HEK293 (cell line): ENCODE measurements around the gene KBTBD8.

Source experiments
- KLF8 ChIP-seq: fragments of 450-650 bp; formaldehyde crosslinking; IDR thresholded peaks from 2 replicates; pipeline ENCODE4 v1.5.1; 2016; ENCODE audit warnings: missing biosample characterization, missing genetic modification characterization
- MYNN ChIP-seq: fragments of 450-650 bp; formaldehyde crosslinking; IDR thresholded peaks from 2 replicates; pipeline ENCODE4 v1.5.1; 2016; ENCODE audit warnings: missing biosample characterization, missing genetic modification characterization, borderline replicate concordance
- SP3 ChIP-seq: fragments of 450-650 bp; formaldehyde crosslinking; IDR thresholded peaks from 2 replicates; pipeline ENCODE4 v1.5.1; 2016; ENCODE audit warnings: missing biosample characterization, missing genetic modification characterization
- ZNF24 ChIP-seq: fragments of 450-650 bp; formaldehyde crosslinking; IDR thresholded peaks from 2 replicates; pipeline ENCODE4 v1.5.1; 2016; ENCODE audit warnings: missing biosample characterization, missing genetic modification characterization
- ZNF274 ChIP-seq, 2 experiments: fragments of 200-500 bp in 1 of 2; fragments of 450-650 bp in 1 of 2; sonication (Bioruptor generic) in 1 of 2; formaldehyde crosslinking in 1 of 2; IDR thresholded peaks; 2 replicates each; pipeline versions ENCODE4 v1.5.1 to v1.6.1; 2014 to 2016; ENCODE audit warnings: borderline replicate concordance in 1 of 2, inconsistent platforms in 1 of 2, low read length in 1 of 2, missing biosample characterization in 1 of 2, missing genetic modification characterization in 1 of 2
- ZNF366 ChIP-seq: fragments of 450-650 bp; formaldehyde crosslinking; conservative IDR thresholded peaks from 2 replicates; pipeline ENCODE4 v1.5.1; 2016; ENCODE audit warnings: missing biosample characterization, missing genetic modification characterization
- ZNF514 ChIP-seq: fragments of 450-650 bp; formaldehyde crosslinking; IDR thresholded peaks from 2 replicates; pipeline ENCODE4 v1.5.1; 2016; ENCODE audit warnings: missing biosample characterization, missing genetic modification characterization
- ZNF600 ChIP-seq: fragments of 450-650 bp; formaldehyde crosslinking; IDR thresholded peaks from 2 replicates; pipeline ENCODE4 v1.5.1; 2016; ENCODE audit warnings: missing biosample characterization, missing genetic modification characterization
- ZNF624 ChIP-seq: fragments of 450-650 bp; formaldehyde crosslinking; IDR thresholded peaks from 2 replicates; pipeline ENCODE4 v1.5.1; 2017; ENCODE audit warnings: missing biosample characterization, missing genetic modification characterization
- TF ChIP-seq, protein P1 (sequence below): fragments of 450-650 bp; formaldehyde crosslinking; IDR thresholded peaks from 2 replicates; pipeline ENCODE4 v1.5.1; 2016; ENCODE audit warnings: missing biosample characterization, missing genetic modification characterization
- TF ChIP-seq, protein P2 (sequence below): fragments of 450-650 bp; formaldehyde crosslinking; IDR thresholded peaks from 2 replicates; pipeline ENCODE4 v1.5.1; 2016; ENCODE audit warnings: missing biosample characterization, missing genetic modification characterization
- TF ChIP-seq, protein P3 (sequence below): sonication (generic); formaldehyde crosslinking; IDR thresholded peaks from 2 replicates; pipeline ENCODE4 v1.8.1; 2022; ENCODE audit warnings: mild to moderate bottlenecking, moderate library complexity, missing genetic modification reagents
- TF ChIP-seq, protein P4 (sequence below): fragments of 450-650 bp; formaldehyde crosslinking; conservative IDR thresholded peaks from 2 replicates; pipeline ENCODE4 v1.5.1; 2016; ENCODE audit warnings: low read depth, missing biosample characterization, missing genetic modification characterization

DNA sequence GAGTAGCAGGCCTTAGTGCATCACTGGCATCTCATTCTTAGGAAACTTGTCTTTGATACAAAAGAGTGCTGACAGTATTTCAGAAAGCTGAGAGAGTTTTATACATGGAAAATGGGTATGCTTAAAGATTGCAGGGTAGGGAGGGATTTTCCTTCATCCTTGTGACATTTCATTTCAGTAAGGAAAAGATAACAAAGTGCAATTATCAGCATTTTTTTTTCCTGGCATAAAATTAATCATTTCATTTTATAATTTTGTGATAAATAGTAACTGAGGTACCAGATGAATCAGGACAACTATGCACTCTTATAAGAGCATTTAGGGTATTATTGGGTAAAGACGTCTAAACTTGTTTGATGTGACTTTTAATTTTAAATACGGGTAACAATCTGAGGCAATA, 10.3 kb downstream of the KBTBD8 start:
- TF ChIP-seq, protein P1, sequence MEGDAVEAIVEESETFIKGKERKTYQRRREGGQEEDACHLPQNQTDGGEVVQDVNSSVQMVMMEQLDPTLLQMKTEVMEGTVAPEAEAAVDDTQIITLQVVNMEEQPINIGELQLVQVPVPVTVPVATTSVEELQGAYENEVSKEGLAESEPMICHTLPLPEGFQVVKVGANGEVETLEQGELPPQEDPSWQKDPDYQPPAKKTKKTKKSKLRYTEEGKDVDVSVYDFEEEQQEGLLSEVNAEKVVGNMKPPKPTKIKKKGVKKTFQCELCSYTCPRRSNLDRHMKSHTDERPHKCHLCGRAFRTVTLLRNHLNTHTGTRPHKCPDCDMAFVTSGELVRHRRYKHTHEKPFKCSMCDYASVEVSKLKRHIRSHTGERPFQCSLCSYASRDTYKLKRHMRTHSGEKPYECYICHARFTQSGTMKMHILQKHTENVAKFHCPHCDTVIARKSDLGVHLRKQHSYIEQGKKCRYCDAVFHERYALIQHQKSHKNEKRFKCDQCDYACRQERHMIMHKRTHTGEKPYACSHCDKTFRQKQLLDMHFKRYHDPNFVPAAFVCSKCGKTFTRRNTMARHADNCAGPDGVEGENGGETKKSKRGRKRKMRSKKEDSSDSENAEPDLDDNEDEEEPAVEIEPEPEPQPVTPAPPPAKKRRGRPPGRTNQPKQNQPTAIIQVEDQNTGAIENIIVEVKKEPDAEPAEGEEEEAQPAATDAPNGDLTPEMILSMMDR (tag by site-specific recombination) = no peak
- TF ChIP-seq KLF8 (no peak), SP3 (tag by site-specific recombination) (no peak), MYNN (tag by site-specific recombination) (no peak), ZNF274 (IDR thresholded peaks at IDR 0.05; ENCODE audit: low read length) (no peak), ZNF274 (tag by site-specific recombination; IDR thresholded peaks at IDR 0.05; ENCODE audit: borderline replicate concordance) (no peak), ZNF600 (no peak), ZNF366 (tag by site-specific recombination) (no peak), ZNF514 (no peak), ZNF24 (no peak), ZNF624 (tag by site-specific recombination) (no peak)
- TF ChIP-seq, protein P2, sequence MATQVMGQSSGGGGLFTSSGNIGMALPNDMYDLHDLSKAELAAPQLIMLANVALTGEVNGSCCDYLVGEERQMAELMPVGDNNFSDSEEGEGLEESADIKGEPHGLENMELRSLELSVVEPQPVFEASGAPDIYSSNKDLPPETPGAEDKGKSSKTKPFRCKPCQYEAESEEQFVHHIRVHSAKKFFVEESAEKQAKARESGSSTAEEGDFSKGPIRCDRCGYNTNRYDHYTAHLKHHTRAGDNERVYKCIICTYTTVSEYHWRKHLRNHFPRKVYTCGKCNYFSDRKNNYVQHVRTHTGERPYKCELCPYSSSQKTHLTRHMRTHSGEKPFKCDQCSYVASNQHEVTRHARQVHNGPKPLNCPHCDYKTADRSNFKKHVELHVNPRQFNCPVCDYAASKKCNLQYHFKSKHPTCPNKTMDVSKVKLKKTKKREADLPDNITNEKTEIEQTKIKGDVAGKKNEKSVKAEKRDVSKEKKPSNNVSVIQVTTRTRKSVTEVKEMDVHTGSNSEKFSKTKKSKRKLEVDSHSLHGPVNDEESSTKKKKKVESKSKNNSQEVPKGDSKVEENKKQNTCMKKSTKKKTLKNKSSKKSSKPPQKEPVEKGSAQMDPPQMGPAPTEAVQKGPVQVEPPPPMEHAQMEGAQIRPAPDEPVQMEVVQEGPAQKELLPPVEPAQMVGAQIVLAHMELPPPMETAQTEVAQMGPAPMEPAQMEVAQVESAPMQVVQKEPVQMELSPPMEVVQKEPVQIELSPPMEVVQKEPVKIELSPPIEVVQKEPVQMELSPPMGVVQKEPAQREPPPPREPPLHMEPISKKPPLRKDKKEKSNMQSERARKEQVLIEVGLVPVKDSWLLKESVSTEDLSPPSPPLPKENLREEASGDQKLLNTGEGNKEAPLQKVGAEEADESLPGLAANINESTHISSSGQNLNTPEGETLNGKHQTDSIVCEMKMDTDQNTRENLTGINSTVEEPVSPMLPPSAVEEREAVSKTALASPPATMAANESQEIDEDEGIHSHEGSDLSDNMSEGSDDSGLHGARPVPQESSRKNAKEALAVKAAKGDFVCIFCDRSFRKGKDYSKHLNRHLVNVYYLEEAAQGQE (tag by site-specific recombination) = no peak
- TF ChIP-seq, protein P3, sequence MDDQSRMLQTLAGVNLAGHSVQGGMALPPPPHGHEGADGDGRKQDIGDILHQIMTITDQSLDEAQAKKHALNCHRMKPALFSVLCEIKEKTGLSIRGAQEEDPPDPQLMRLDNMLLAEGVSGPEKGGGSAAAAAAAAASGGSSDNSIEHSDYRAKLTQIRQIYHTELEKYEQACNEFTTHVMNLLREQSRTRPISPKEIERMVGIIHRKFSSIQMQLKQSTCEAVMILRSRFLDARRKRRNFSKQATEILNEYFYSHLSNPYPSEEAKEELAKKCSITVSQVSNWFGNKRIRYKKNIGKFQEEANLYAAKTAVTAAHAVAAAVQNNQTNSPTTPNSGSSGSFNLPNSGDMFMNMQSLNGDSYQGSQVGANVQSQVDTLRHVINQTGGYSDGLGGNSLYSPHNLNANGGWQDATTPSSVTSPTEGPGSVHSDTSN (CRISPR knock-in tag) = no peak
- TF ChIP-seq, protein P4, sequence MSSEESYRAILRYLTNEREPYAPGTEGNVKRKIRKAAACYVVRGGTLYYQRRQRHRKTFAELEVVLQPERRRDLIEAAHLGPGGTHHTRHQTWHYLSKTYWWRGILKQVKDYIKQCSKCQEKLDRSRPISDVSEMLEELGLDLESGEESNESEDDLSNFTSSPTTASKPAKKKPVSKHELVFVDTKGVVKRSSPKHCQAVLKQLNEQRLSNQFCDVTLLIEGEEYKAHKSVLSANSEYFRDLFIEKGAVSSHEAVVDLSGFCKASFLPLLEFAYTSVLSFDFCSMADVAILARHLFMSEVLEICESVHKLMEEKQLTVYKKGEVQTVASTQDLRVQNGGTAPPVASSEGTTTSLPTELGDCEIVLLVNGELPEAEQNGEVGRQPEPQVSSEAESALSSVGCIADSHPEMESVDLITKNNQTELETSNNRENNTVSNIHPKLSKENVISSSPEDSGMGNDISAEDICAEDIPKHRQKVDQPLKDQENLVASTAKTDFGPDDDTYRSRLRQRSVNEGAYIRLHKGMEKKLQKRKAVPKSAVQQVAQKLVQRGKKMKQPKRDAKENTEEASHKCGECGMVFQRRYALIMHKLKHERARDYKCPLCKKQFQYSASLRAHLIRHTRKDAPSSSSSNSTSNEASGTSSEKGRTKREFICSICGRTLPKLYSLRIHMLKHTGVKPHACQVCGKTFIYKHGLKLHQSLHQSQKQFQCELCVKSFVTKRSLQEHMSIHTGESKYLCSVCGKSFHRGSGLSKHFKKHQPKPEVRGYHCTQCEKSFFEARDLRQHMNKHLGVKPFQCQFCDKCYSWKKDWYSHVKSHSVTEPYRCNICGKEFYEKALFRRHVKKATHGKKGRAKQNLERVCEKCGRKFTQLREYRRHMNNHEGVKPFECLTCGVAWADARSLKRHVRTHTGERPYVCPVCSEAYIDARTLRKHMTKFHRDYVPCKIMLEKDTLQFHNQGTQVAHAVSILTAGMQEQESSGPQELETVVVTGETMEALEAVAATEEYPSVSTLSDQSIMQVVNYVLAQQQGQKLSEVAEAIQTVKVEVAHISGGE = no peak
